Measurements from ENCODE around the gene CDC42BPA. TPM values are rescaled to one million over a fixed set of nuclear protein-coding genes. Genes with fewer than 3 reads are reported as not detected.

CDC42BPA gene
- total RNA-seq, 1 donor from 2014 or later: 42.7 TPM

DNA sequence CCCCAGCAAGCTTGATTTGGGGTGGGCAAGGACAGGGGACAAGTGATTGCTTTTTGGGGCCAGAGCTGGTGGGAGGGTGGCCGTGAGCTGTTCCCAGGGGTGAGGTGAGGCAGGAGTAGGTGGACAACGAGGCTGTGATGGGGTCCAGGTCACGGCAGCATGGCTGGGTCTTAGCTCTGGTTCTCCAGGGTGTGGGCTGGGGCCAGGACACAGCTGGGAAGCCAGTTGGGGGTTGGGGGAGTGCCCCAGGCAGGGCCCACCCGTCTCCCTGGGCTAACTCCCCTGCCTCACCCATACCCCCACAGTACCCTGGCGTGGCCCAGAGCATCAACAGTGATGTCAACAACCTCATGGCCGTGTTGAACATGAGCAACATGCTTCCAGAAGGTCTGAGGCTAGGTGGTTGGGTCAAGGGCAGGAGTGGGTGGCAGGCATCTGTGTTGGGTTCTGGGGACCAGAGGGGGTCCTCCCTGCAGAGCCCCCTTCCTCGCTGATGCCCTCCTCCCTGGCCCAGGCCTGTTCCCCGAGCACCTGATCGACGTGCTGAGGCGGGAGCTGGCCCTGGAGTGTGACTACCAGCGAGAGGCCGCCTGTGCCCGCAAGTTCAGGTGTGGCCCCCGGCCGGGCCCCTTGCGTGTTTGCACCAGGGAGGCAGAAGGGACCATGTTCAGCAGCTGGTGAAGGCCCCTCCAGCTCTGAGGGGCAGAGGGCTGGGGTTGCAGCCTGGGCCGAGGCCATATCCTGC, 334.9 kb downstream of the CDC42BPA start:
- Histone ChIP-seq H3K27ac (no peak overlapping the region), H3K9me3 (no peaks in the 10 kb centered on the region), H3K4me3 (no peak overlapping the region), H3K27me3 (no peaks in the 10 kb centered on the region), H3K4me1 (no peaks in the 10 kb centered on the region), H3K36me3 (peaks cover 0 to 44% of the 10 kb centered on the region in 2 donors)
- DNase-seq (ENCODE audit: extremely low spot score in 2 of 2): peak in 1 of 2 donors; percentile 81
- TF ChIP-seq POLR2AphosphoS5 (IDR thresholded peaks at IDR 0.05; ENCODE audit: insufficient read depth in 1 of 2, low read depth in 1 of 2) (no peak), POLR2A (IDR thresholded peaks at IDR 0.05) (no peak)
- TF ChIP-seq, protein P1, sequence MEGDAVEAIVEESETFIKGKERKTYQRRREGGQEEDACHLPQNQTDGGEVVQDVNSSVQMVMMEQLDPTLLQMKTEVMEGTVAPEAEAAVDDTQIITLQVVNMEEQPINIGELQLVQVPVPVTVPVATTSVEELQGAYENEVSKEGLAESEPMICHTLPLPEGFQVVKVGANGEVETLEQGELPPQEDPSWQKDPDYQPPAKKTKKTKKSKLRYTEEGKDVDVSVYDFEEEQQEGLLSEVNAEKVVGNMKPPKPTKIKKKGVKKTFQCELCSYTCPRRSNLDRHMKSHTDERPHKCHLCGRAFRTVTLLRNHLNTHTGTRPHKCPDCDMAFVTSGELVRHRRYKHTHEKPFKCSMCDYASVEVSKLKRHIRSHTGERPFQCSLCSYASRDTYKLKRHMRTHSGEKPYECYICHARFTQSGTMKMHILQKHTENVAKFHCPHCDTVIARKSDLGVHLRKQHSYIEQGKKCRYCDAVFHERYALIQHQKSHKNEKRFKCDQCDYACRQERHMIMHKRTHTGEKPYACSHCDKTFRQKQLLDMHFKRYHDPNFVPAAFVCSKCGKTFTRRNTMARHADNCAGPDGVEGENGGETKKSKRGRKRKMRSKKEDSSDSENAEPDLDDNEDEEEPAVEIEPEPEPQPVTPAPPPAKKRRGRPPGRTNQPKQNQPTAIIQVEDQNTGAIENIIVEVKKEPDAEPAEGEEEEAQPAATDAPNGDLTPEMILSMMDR (IDR thresholded peaks at IDR 0.05): no peak
- intact Hi-C loops (cut with DNase I): no loop called here

DNA sequence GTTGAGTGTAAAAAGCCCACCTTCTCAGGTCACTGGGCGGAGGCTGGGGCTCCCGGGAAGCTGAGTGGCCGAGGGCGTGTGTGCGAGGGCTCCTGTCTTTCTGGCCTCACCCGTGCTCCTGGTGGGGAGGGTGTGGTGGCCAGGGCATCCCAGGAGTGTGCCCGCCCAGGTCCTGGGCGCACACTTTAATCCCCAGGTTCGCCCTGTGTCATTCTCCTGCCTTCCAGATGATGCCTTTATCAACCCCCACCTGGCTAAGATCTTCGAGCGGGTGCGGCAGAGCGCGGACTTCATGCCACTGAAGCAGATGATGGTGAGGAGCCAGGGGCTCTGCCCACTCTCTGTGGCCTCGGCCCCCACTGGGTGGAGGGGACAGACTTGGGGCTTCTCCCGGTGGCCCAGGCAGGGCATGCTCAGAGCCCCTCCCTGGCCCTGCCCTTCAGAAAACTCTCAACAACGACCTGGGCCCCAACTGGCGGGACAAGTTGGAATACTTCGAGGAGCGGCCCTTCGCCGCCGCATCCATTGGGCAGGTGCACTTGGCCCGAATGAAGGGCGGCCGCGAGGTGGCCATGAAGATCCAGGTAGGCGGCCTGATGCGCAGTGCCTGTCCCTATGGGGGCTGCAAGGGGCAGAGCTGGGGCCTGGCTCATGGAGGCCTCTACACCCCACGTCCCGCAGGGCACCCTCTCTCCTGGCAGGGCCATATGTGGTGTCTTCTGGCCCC, 335.7 kb downstream of the CDC42BPA start:
- Histone ChIP-seq H3K27me3 (no peaks in the 10 kb centered on the region), H3K4me1 (no peaks in the 10 kb centered on the region), H3K9me3 (no peaks in the 10 kb centered on the region), H3K36me3 (peaks cover 0 to 44% of the 10 kb centered on the region in 2 donors), H3K27ac (no peak overlapping the region), H3K4me3 (no peak overlapping the region)
- TF ChIP-seq POLR2A (IDR thresholded peaks at IDR 0.05): no peak
- TF ChIP-seq, protein P1 (IDR thresholded peaks at IDR 0.05): no peak
- no peak for TF ChIP-seq POLR2AphosphoS5 (IDR thresholded peaks at IDR 0.05; ENCODE audit: insufficient read depth in 1 of 2, low read depth in 1 of 2)
- peak in 1 of 2 donors; percentile 90 for DNase-seq (ENCODE audit: extremely low spot score in 2 of 2)
- intact Hi-C loops (cut with DNase I): no loop called here

DNA sequence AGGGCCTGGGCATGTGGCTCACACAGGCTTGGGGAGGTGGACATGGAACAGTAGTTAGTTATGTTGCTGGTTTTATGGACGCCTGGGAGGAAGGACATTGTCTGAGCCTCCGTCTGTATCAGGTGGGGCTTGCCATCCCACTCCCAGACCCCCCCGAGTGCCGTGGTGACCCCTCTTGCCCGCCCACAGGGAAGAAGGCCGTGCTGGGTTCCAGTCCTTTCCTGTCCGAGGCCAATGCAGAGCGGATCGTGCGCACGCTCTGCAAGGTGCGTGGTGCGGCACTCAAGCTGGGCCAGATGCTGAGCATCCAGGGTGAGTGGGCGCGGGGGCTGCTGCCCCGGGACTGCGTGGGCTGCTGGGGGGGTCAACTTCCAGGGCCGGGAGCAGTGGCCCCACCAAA, 336.5 kb downstream of the CDC42BPA start:
- DNase-seq (ENCODE audit: extremely low spot score in 2 of 2): peak in 1 of 2 donors; percentile 81
- intact Hi-C loops (cut with DNase I): no loop called here
- no peak overlapping the region for H3K27ac ChIP-seq
- TF ChIP-seq POLR2AphosphoS5 (IDR thresholded peaks at IDR 0.05; ENCODE audit: insufficient read depth in 1 of 2, low read depth in 1 of 2): no peak
- TF ChIP-seq, protein P1 (IDR thresholded peaks at IDR 0.05): no peak
- no peak for TF ChIP-seq POLR2A (IDR thresholded peaks at IDR 0.05)
- no peaks in the 10 kb centered on the region for H3K9me3 ChIP-seq
- no peaks in the 10 kb centered on the region for H3K4me1 ChIP-seq
- no peaks in the 10 kb centered on the region for H3K27me3 ChIP-seq
- peaks cover 0 to 37% of the 10 kb centered on the region in 2 donors for H3K36me3 ChIP-seq
- H3K4me3 ChIP-seq: no peak overlapping the region

DNA sequence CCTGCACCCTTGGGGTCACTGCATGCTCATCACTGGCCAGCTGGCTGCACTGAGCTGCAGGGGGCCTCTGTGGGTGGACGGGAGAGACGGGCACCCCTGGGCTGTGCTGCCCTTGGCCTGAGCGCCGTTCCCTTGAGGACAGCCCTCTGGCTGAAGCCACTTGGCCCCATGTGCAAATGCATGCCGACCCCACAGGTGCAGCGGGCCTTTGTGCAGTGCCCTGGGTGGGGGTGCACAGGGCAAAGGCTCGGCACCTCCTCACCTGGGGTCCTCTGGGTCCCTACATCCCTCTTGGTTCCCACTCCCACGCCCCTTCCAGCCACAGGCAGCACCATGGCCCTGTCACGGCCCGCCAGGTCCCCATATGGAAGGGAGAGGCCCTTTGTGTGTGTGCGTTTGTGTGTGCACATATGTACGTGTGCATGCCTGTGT, 336.9 kb downstream of the CDC42BPA start:
- Histone ChIP-seq H3K27ac (no peak overlapping the region), H3K9me3 (no peaks in the 10 kb centered on the region), H3K4me3 (no peak overlapping the region), H3K36me3 (peaks cover 0 to 33% of the 10 kb centered on the region in 2 donors), H3K27me3 (no peaks in the 10 kb centered on the region), H3K4me1 (no peaks in the 10 kb centered on the region)
- TF ChIP-seq POLR2A (IDR thresholded peaks at IDR 0.05): no peak
- TF ChIP-seq POLR2AphosphoS5 (IDR thresholded peaks at IDR 0.05; ENCODE audit: insufficient read depth in 1 of 2, low read depth in 1 of 2): no peak
- TF ChIP-seq, protein P1 (IDR thresholded peaks at IDR 0.05): no peak
- intact Hi-C loops (cut with DNase I): no loop called here
- DNase-seq (ENCODE audit: extremely low spot score in 2 of 2): peak in 1 of 2 donors; percentile 58
